RWPE1 (cell line): ENCODE data around the gene FOXP1.

Source experiments
- CTCF ChIA-PET: fragments of 350-600 bp; sonication (Branson Sonifier 250); formaldehyde crosslinking; extraction: SDS; loops from one replicate; lab custom pipeline; 2021; lab: Yijun Ruan, JAX
- POLR2A ChIA-PET: fragments of 400-600 bp; formaldehyde crosslinking; extraction: SDS; loops from one replicate; lab custom pipeline; 2020; ENCODE audit warnings: antibody characterized with exemption; ENCODE audit not compliant: low non-redundant PET; lab: Yijun Ruan, JAX
- DNase-seq: peaks from one replicate; pipeline ENCODE4 v3.0.0; 2012; ENCODE audit warnings: low spot score
- H3K27ac ChIP-seq: fragments of 450-650 bp; 2 replicates; pipeline ENCODE4 v1.5.1; 2017
- TF ChIP-seq, protein P1 (sequence below): fragments of 450-650 bp; conservative IDR thresholded peaks from 2 replicates; pipeline ENCODE4 v1.5.1; 2017; ENCODE audit warnings: low read depth, mild to moderate bottlenecking

Gene FOXP1

DNA sequence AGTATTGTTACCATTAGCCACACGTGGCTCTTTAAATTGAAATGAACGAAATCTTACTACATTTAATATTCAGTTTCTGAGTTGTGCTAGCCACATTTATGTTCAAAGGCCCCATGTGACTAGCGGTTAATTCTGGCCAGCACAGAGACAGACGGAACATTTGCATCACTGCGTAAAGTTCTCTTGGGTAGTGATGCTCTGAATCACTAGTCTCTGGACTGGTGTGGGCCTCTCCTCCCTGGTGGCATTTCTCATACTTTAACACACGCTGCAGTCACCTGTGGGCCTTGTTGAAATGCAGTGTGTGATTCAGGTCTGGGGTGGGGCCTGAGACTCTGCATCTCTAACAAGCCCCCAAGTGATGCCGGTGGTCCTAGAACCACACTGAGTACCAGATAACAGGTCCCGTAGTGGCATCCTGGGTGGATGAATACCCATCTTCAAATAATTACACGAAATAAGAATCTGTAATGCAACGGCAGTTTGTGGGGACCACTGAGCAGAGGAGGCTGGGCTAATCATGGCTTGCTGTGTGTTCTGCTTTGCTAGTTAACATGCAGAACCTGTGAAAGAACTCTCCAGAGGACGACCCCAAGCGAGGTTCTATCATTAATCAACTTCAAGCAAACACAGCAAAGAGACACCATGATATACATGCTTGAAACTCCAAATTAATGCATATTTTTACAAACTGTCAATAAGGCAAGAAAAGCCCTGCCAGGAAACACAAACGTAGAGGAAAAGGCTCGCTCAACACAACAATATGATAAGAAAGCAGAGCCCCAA is 623.8 kb downstream of the FOXP1 start:
- no peak for DNase-seq
- POLR2A ChIA-PET, result no interaction called here
- TF ChIP-seq, protein P1, sequence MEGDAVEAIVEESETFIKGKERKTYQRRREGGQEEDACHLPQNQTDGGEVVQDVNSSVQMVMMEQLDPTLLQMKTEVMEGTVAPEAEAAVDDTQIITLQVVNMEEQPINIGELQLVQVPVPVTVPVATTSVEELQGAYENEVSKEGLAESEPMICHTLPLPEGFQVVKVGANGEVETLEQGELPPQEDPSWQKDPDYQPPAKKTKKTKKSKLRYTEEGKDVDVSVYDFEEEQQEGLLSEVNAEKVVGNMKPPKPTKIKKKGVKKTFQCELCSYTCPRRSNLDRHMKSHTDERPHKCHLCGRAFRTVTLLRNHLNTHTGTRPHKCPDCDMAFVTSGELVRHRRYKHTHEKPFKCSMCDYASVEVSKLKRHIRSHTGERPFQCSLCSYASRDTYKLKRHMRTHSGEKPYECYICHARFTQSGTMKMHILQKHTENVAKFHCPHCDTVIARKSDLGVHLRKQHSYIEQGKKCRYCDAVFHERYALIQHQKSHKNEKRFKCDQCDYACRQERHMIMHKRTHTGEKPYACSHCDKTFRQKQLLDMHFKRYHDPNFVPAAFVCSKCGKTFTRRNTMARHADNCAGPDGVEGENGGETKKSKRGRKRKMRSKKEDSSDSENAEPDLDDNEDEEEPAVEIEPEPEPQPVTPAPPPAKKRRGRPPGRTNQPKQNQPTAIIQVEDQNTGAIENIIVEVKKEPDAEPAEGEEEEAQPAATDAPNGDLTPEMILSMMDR, result no peak
- CTCF ChIA-PET, result no interaction called here
- H3K27ac ChIP-seq, result no peak overlapping the region

DNA sequence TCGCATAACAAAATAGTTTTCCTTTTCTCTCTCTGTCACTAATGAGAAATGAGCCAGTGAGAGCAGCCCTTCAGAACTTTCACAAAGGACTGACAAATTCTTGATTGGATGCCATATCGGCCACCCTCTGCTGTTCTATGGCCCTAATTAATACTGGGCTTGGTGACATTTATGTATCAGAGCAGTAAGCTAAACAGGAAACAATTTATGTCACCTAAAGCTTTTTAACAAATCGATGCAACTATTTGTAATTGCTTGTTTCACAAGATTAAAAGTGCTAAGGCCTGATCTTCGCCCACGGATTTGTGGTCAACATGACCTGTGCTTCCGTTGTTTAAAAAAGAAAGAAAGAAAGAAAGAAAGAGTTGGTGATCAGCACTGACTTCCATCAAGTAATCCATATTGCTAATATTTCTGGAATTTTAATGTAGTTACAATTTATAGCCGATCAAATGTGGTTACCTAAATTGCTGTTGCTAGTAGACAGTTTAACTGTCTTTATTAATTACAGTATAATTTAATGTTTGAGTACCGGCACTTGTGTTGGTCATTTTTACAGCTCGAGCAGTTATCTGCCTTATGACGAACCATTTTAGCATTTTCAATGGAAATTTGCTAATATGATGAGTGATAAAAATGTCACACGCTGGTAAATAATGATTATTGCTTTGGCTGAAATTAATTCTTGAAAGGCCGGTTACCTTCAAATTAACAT is 631.3 kb downstream of the FOXP1 start:
- POLR2A ChIA-PET, result no interaction called here
- CTCF ChIA-PET, result interaction anchor here (0.6 kb wide), 2 partner anchors 114 to 518 kb away, joined by 3 read pairs; no protein-coding TSS in a partner anchor
- DNase-seq, result no peak
- no peak overlapping the region for H3K27ac ChIP-seq
- TF ChIP-seq, protein P1, result no peak

DNA sequence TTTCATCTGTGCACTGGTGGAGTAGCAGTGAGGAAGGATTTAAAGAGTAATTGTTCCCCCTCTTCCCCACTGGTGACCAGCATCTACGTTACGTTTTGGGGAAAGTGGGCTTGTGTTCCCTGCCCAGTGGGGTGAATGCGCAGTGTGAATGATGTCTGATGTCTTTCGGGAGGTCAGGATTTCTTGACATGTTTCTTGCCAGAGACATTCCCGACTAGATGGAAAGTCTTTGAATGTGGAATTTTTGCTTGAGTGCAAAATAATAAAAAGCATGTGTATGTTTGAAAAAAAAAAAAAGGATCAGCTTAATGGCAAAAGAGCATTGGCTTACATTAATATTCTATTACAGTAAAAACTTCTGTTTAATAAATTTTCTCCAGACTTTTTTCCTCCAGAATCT is 632.2 kb downstream of the FOXP1 start:
- ChIA-PET CTCF (no interaction called here), POLR2A (no interaction called here)
- no peak for DNase-seq
- TF ChIP-seq, protein P1, result no peak
- H3K27ac ChIP-seq, result no peak overlapping the region

DNA sequence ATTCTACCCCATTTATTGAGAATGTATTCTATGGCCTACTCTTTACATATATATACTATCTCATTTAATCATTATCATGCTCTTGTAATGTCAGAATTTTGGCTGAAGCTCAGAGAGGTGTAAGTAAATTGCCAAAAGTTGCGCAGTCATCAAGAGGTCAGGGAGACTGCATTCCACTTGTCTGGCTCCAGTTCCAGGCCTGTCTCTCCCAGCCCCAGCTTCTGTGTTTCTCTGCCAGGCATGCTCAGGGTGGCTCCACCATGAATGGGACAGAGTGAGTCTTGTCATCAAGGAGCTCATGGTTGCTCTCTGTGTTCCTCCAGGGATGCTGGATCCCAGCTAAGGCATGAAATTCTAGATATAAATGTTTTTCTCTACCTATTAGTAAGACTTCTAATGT is 635.9 kb downstream of the FOXP1 start:
- no peak for DNase-seq
- TF ChIP-seq, protein P1, result no peak
- ChIA-PET CTCF (no interaction called here), POLR2A (no interaction called here)
- no peak overlapping the region for H3K27ac ChIP-seq

DNA sequence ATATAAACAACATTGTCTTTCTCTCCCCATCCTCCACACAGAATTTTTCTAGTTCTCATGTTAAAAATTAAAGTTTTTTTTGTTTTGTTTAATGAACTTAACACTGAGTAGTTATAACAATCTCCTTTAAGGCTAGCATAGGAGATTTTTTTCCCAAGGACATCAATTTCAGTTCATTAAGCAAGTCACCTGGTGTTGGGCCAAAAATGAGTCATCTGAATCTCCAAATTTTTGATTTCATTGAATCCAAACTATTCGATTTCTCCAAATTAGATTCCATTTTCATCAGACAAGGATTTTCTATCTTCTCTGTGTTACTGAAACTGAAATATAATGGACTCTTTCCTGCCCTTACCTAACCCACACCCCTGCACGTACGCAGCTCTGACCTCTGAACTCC is 639.6 kb downstream of the FOXP1 start:
- POLR2A ChIA-PET, result no interaction called here

DNA sequence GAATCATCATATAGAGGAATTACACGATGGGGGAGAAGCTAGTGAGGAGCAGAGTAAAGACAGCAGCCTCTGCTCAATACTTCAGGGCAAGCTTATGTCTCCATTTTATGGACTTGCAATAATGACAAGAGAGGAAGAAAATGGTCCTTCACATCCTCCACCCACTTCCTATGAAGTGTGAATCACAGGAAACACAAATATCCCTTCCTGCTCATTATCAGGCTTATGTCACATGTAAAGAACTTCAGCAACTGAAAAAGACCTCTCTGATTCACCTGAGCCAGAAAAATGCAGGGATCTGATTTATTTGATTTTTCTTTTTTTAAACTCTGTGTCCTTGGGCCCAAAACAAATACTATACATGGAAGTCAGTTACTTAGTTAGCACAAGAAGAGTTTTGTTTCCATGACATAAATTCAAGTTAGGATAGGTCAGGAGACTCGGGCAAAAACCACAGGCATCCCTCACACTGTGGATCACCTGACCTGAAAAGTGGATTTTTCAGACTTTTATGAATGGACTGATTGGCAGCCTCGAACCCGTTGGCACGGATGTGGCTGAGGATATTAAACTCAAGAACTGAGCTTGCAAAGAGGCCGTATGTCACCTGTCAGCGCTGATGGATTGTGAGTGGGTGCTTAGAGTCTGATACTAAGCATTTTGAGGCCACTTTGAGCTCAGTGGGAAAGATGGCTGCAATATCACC is 650.3 kb downstream of the FOXP1 start:
- no peak for DNase-seq
- no peak overlapping the region for H3K27ac ChIP-seq
- CTCF ChIA-PET, result no interaction called here
- POLR2A ChIA-PET, result no interaction called here
- TF ChIP-seq, protein P1, result no peak

More for the DNA sequence above, 639.6 kb downstream of the FOXP1 start:
- no peak overlapping the region for H3K27ac ChIP-seq
- TF ChIP-seq, protein P1, result no peak
- CTCF ChIA-PET, result no interaction called here
- no peak for DNase-seq
